Measurements from ENCODE around the gene CD180. TPM values are rescaled to one million over a fixed set of nuclear protein-coding genes. Genes with fewer than 3 reads are reported as not detected.

The CD180 gene
- total RNA-seq, 1 experiment from 2014 or later: not detected

DNA sequence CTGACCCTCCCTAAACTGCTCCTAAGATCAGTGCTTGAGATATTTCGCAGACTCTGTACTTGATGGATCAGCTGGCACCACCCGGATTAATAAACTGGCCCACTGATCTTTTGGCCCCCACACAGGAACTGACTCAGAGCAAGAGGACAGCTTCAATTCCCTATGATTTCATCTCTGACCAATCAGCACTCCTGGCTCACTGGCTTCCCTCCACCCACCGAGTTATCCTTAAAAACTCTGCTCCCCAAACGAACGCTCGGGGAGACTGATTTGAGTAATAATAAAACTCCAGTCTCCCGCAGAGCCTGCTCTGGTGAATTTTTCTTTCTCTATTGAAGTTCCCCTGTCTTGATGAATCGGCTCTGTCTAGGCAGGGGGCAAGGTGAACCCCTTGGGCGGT is 36.5 kb upstream of the CD180 start:
- CTCF ChIA-PET: no interaction called here
- no peak for DNase-seq (ENCODE audit: low read depth, low spot score)
- Histone ChIP-seq H3K9me3 (ENCODE audit: control insufficient read depth, insufficient read depth, low read depth, low read length) (no peaks in the 10 kb centered on the region), H3K36me3 (ENCODE audit: control insufficient read depth, insufficient read depth, low read length) (no peaks in the 10 kb centered on the region), H3K27me3 (ENCODE audit: control insufficient read depth, insufficient read depth, low read length) (peaks cover 3% of the 10 kb centered on the region; the same call in 1 of the 2 replicates), H3K4me3 (ENCODE audit: low read depth in 2 of 2, low read length in 2 of 2) (no peak overlapping the region), H3K4me1 (ENCODE audit: control insufficient read depth, insufficient read depth, low read length) (no peaks in the 10 kb centered on the region), H3K27ac (ENCODE audit: low read length) (no peak overlapping the region)
- POLR2A ChIA-PET: no interaction called here
- in situ Hi-C loops (cut with HindIII; ENCODE audit: low pct_unique_long_range_greater_than_20kb, low sequenced_read_pairs): no loop called here
- no TSS peak for BruUV-seq (replicated peaks)
- no peak for ATAC-seq
- TF ChIP-seq SIN3A (IDR thresholded peaks at IDR 0.05; ENCODE audit: borderline replicate concordance, insufficient read depth, low read depth, low read length) (no peak), TCF7L2 (IDR thresholded peaks at IDR 0.05; ENCODE audit: low read depth, low read length) (no peak), POLR2AphosphoS5 (IDR thresholded peaks at IDR 0.05; ENCODE audit: low read depth, low read length) (no peak)
- TF ChIP-seq, protein P1, sequence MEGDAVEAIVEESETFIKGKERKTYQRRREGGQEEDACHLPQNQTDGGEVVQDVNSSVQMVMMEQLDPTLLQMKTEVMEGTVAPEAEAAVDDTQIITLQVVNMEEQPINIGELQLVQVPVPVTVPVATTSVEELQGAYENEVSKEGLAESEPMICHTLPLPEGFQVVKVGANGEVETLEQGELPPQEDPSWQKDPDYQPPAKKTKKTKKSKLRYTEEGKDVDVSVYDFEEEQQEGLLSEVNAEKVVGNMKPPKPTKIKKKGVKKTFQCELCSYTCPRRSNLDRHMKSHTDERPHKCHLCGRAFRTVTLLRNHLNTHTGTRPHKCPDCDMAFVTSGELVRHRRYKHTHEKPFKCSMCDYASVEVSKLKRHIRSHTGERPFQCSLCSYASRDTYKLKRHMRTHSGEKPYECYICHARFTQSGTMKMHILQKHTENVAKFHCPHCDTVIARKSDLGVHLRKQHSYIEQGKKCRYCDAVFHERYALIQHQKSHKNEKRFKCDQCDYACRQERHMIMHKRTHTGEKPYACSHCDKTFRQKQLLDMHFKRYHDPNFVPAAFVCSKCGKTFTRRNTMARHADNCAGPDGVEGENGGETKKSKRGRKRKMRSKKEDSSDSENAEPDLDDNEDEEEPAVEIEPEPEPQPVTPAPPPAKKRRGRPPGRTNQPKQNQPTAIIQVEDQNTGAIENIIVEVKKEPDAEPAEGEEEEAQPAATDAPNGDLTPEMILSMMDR (IDR thresholded peaks at IDR 0.05): no peak
- TF ChIP-seq, protein P2, sequence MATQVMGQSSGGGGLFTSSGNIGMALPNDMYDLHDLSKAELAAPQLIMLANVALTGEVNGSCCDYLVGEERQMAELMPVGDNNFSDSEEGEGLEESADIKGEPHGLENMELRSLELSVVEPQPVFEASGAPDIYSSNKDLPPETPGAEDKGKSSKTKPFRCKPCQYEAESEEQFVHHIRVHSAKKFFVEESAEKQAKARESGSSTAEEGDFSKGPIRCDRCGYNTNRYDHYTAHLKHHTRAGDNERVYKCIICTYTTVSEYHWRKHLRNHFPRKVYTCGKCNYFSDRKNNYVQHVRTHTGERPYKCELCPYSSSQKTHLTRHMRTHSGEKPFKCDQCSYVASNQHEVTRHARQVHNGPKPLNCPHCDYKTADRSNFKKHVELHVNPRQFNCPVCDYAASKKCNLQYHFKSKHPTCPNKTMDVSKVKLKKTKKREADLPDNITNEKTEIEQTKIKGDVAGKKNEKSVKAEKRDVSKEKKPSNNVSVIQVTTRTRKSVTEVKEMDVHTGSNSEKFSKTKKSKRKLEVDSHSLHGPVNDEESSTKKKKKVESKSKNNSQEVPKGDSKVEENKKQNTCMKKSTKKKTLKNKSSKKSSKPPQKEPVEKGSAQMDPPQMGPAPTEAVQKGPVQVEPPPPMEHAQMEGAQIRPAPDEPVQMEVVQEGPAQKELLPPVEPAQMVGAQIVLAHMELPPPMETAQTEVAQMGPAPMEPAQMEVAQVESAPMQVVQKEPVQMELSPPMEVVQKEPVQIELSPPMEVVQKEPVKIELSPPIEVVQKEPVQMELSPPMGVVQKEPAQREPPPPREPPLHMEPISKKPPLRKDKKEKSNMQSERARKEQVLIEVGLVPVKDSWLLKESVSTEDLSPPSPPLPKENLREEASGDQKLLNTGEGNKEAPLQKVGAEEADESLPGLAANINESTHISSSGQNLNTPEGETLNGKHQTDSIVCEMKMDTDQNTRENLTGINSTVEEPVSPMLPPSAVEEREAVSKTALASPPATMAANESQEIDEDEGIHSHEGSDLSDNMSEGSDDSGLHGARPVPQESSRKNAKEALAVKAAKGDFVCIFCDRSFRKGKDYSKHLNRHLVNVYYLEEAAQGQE (IDR thresholded peaks at IDR 0.05; ENCODE audit: insufficient read depth in 1 of 2, low read depth in 2 of 2, low read length in 1 of 2): no peak
- intact Hi-C loops (cut with micrococcal nuclease; ENCODE audit: unreplicated experiment): no loop called here

DNA sequence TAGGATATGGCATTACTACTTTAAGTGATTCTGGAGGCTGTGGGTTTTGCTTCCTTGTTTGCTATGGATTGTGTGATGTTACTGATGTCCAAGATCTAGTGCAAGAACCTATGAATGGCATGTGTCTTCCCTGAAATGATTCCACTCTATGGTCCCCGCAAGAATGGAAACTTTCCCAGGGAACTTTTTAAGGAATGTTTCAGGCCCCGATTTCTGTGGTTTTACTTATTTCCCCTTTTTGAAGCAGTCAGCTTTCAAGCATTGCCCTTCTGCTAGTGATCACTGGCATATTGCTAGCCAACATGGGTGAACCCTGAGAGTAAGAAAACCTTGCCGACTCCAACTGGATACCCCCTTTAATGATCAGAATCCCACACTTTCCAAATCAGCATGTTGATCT is 26.6 kb upstream of the CD180 start:
- Histone ChIP-seq H3K9me3 (ENCODE audit: control insufficient read depth, insufficient read depth, low read depth, low read length) (no peaks in the 10 kb centered on the region), H3K36me3 (ENCODE audit: control insufficient read depth, insufficient read depth, low read length) (no peaks in the 10 kb centered on the region), H3K27ac (ENCODE audit: low read length) (no peak overlapping the region), H3K4me1 (ENCODE audit: control insufficient read depth, insufficient read depth, low read length) (no peaks in the 10 kb centered on the region), H3K4me3 (ENCODE audit: low read depth in 2 of 2, low read length in 2 of 2) (no peak overlapping the region), H3K27me3 (ENCODE audit: control insufficient read depth, insufficient read depth, low read length) (no peaks in the 10 kb centered on the region)
- no peak for DNase-seq (ENCODE audit: low read depth, low spot score)
- POLR2A ChIA-PET: interaction anchor here (0.6 to 0.8 kb wide), 2 partner anchors 8 to 1318 kb away, joined by 3 read pairs; no protein-coding TSS in a partner anchor
- ATAC-seq: no peak
- TF ChIP-seq TCF7L2 (IDR thresholded peaks at IDR 0.05; ENCODE audit: low read depth, low read length) (no peak), SIN3A (IDR thresholded peaks at IDR 0.05; ENCODE audit: borderline replicate concordance, insufficient read depth, low read depth, low read length) (no peak), POLR2AphosphoS5 (IDR thresholded peaks at IDR 0.05; ENCODE audit: low read depth, low read length) (no peak)
- TF ChIP-seq, protein P2 (IDR thresholded peaks at IDR 0.05; ENCODE audit: insufficient read depth in 1 of 2, low read depth in 2 of 2, low read length in 1 of 2): no peak
- intact Hi-C loops (cut with micrococcal nuclease; ENCODE audit: unreplicated experiment): no loop called here
- CTCF ChIA-PET: no interaction called here
- in situ Hi-C loops (cut with HindIII; ENCODE audit: low pct_unique_long_range_greater_than_20kb, low sequenced_read_pairs): no loop called here
- BruUV-seq (replicated peaks): no TSS peak
